Tibial nerve (tissue), 3 donors: Measurements from ENCODE around the gene BCR.

Source experiments
- POLR2A ChIP-seq, 2 donors: fragments of 450-650 bp; IDR thresholded peaks; one replicate each; pipeline ENCODE4 v1.6.1; 2017; ENCODE audit warnings: antibody characterized with exemption in 2 of 2, mild to moderate bottlenecking in 2 of 2, moderate library complexity in 2 of 2
- TF ChIP-seq, protein P1 (sequence below), 5 experiments: fragments of 200-600 bp in 3 of 5; fragments of 450-650 bp in 2 of 5; sonication (generic) in 3 of 5; IDR thresholded peaks; one replicate each; pipeline ENCODE4 v1.5.1; 2016 to 2019; ENCODE audit warnings: antibody characterized with exemption in 5 of 5, mild to moderate bottlenecking in 3 of 5, moderate library complexity in 2 of 5

DNA sequence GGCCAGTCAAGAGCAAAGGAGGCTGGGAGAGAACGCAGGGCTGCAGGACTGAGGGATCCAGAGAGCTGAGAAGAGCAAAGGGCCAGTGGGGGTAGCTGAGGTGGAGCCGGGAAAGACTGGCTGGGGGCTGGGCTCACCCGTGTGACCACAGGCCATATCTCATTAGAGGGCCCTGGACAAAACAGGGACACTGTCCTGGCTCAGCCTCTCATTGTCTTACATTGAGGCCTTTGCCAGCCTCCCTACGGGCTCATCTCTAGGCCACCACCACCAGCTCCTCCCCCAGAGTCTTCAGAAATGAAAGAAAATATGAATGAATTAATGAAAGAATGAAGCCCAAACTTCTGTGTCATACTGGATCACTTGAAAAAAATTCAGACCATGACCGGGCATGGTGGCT lies 25.8 kb upstream of the BCR start:
- TF ChIP-seq POLR2A (IDR thresholded peaks at IDR 0.05), result no peak
- TF ChIP-seq, protein P1, sequence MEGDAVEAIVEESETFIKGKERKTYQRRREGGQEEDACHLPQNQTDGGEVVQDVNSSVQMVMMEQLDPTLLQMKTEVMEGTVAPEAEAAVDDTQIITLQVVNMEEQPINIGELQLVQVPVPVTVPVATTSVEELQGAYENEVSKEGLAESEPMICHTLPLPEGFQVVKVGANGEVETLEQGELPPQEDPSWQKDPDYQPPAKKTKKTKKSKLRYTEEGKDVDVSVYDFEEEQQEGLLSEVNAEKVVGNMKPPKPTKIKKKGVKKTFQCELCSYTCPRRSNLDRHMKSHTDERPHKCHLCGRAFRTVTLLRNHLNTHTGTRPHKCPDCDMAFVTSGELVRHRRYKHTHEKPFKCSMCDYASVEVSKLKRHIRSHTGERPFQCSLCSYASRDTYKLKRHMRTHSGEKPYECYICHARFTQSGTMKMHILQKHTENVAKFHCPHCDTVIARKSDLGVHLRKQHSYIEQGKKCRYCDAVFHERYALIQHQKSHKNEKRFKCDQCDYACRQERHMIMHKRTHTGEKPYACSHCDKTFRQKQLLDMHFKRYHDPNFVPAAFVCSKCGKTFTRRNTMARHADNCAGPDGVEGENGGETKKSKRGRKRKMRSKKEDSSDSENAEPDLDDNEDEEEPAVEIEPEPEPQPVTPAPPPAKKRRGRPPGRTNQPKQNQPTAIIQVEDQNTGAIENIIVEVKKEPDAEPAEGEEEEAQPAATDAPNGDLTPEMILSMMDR (IDR thresholded peaks at IDR 0.05), result no peak
